NT2/D1 (cell line): ENCODE results near the gene ST6GALNAC3.

Source experiments
- DNase-seq: peaks from one replicate; pipeline ENCODE4 v3.0.0-alpha.2; 2011; ENCODE audit warnings: low read depth, low spot score
- H3K27me3 ChIP-seq: 2 replicates; pipeline ENCODE4 v1.6.0; 2011; ENCODE audit warnings: mild to moderate bottlenecking; ENCODE audit not compliant: insufficient read length, insufficient read depth
- H3K36me3 ChIP-seq: 2 replicates; pipeline ENCODE4 v1.6.1; 2011; ENCODE audit warnings: mild to moderate bottlenecking, low read length, mixed read lengths; ENCODE audit not compliant: insufficient read depth, insufficient read length
- H3K4me1 ChIP-seq: 2 replicates; pipeline ENCODE4 v1.5.1; 2011; ENCODE audit not compliant: insufficient read depth, insufficient read length
- H3K4me3 ChIP-seq: 2 replicates; pipeline ENCODE4 v1.5.1; 2011; ENCODE audit warnings: low read depth; ENCODE audit not compliant: insufficient read length
- H3K9ac ChIP-seq: 2 replicates; pipeline ENCODE4 v1.6.0; 2011; ENCODE audit warnings: low read depth; ENCODE audit not compliant: insufficient read length
- H3K9me3 ChIP-seq: 2 replicates; pipeline ENCODE4 v1.5.1; 2011; ENCODE audit warnings: mild to moderate bottlenecking, low read length; ENCODE audit not compliant: insufficient read depth
- SUZ12 ChIP-seq: IDR thresholded peaks from 2 replicates; pipeline ENCODE4 v1.6.1; 2011; ENCODE audit not compliant: insufficient read length, insufficient read depth; ENCODE audit errors: extremely low read depth
- YY1 ChIP-seq: IDR thresholded peaks from 2 replicates; pipeline ENCODE4 v1.6.1; 2011; ENCODE audit not compliant: insufficient read length, insufficient read depth
- ZNF274 ChIP-seq: IDR thresholded peaks from 2 replicates; pipeline ENCODE4 v1.6.1; 2011; ENCODE audit warnings: mild to moderate bottlenecking, low read depth, low read length

The ST6GALNAC3 gene

GRCh38 chr1:76055987-76056386 is 18.6 kb upstream of the ST6GALNAC3 start:
- Histone ChIP-seq H3K36me3 (no peaks in the 10 kb centered on the region), H3K4me1 (no peaks in the 10 kb centered on the region), H3K9ac (no peak overlapping the region), H3K27me3 (no peaks in the 10 kb centered on the region), H3K9me3 (no peaks in the 10 kb centered on the region), H3K4me3 (no peak overlapping the region)
- DNase-seq: no peak
- no peak for TF ChIP-seq ZNF274
- no peak for TF ChIP-seq YY1
- TF ChIP-seq SUZ12: no peak

- Histone ChIP-seq H3K9me3 (no peaks in the 10 kb centered on the region), H3K27me3 (no peaks in the 10 kb centered on the region), H3K36me3 (no peaks in the 10 kb centered on the region), H3K9ac (no peak overlapping the region), H3K4me1 (no peaks in the 10 kb centered on the region), H3K4me3 (no peak overlapping the region)
- no peak for DNase-seq
- TF ChIP-seq SUZ12 (no peak), YY1 (no peak), ZNF274 (no peak)
Measured at GRCh38 chr1:76059451-76059850, 15.1 kb upstream of the ST6GALNAC3 start.

DNA sequence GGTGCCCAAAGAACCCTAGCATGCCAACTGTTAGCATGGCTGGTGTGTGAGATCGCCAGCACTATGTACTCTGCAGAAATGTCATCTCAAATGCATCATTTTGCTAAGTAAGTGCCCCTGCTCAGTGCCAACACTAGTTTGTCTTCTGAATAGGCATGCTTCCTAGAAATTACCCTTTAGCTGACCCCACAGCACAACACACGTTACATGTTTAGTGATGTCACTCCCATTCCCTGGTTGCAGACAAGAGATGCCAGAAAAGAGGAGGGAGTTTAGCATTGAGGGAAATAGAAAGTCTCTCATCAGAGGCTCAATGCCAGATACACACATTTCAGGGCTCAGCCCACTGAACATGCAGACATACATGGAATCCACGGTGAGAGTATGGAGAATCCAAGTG is 9.3 kb upstream of the ST6GALNAC3 start:
- Histone ChIP-seq H3K9me3 (no peaks in the 10 kb centered on the region), H3K9ac (no peak overlapping the region), H3K4me3 (no peak overlapping the region), H3K4me1 (no peaks in the 10 kb centered on the region), H3K36me3 (no peaks in the 10 kb centered on the region), H3K27me3 (no peaks in the 10 kb centered on the region)
- DNase-seq: no peak
- TF ChIP-seq ZNF274: no peak
- TF ChIP-seq SUZ12: no peak
- no peak for TF ChIP-seq YY1

DNA sequence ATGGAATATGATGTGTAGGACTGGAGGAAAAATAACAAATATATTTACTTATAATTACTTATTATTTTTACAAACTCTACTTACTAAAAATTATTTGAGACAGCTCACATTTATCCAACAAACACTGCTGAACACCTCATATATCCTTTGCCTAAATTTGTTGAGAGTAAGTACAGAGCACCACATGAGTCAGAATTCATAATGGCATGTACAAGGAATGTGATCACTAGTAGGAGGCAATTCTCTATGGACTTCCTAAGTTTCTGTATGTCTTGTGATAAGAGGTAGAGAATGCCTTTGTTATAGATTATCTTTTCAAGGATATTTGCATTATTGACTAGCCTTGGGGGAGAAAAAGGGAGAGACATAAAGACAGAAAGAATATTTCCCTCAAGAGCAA is 8.2 kb upstream of the ST6GALNAC3 start:
- Histone ChIP-seq H3K4me3 (no peak overlapping the region), H3K4me1 (no peaks in the 10 kb centered on the region), H3K9ac (no peak overlapping the region), H3K9me3 (no peaks in the 10 kb centered on the region), H3K36me3 (no peaks in the 10 kb centered on the region), H3K27me3 (no peaks in the 10 kb centered on the region)
- no peak for DNase-seq
- TF ChIP-seq YY1 (no peak), SUZ12 (no peak), ZNF274 (no peak)

GRCh38 chr1:76068542-76068941 is 6.0 kb upstream of the ST6GALNAC3 start:
- H3K4me3 ChIP-seq: no peak overlapping the region
- no peak overlapping the region for H3K9ac ChIP-seq
- no peak for TF ChIP-seq YY1
- no peak for TF ChIP-seq SUZ12
- TF ChIP-seq ZNF274: no peak
- H3K4me1 ChIP-seq: no peaks in the 10 kb centered on the region
- peaks cover 8% of the 10 kb centered on the region for H3K27me3 ChIP-seq
- H3K36me3 ChIP-seq: no peaks in the 10 kb centered on the region
- no peak for DNase-seq
- no peaks in the 10 kb centered on the region for H3K9me3 ChIP-seq

DNA sequence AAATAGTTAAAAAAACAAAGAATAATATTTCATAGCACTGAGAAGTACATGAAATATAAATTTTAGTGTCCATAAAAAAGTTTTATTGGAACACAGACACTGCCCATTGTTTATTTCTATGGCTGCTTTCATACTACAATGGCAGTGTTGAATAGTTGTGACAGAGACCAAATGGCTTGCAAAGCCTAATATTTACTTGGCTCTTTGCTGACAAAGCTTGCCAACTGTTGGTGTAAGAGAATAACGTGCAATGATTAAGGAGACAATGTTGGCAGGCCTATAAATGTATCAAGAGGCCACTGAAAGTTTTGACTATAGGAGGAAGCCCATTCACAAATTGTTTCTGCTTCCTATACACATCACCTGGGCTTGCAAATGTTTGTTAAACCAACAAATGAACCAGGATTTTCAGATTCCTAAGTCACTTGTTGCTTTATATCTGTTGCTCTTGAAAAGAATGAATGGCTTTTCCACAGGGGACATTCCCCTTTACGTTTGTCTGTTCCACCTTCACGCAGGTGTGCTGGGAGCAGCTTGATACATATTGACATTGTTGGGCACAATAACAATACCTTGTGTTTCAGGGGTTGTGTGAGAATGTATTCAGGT is 5.5 kb upstream of the ST6GALNAC3 start:
- no peak for DNase-seq
- Histone ChIP-seq H3K9me3 (no peaks in the 10 kb centered on the region), H3K4me3 (no peak overlapping the region), H3K27me3 (peaks cover 13% of the 10 kb centered on the region), H3K36me3 (no peaks in the 10 kb centered on the region), H3K4me1 (no peaks in the 10 kb centered on the region), H3K9ac (no peak overlapping the region)
- TF ChIP-seq SUZ12 (no peak), YY1 (no peak), ZNF274 (no peak)

DNA sequence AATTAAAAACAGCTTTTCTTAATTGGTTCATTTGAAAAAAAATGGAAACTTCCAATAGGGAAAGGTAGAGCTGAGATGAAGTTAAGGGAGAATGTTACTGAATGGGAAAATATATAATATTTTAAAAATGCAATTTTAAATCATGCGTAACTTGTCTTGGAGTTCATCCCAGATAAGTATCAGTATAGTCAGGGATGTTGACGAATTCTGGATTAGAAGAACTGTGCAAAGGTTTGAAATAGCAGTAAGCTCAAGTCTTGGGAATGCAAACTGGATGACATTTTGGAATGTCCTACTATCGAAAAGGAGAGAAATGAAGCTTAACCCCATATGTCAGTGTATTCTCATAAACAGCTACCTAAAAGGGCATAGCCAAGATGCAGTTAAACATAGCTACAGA is 4.0 kb upstream of the ST6GALNAC3 start:
- no peak overlapping the region for H3K4me3 ChIP-seq
- no peaks in the 10 kb centered on the region for H3K36me3 ChIP-seq
- H3K9me3 ChIP-seq: no peaks in the 10 kb centered on the region
- TF ChIP-seq SUZ12 (no peak), YY1 (no peak), ZNF274 (no peak)
- DNase-seq: no peak
- peaks cover 25% of the 10 kb centered on the region for H3K27me3 ChIP-seq
- H3K9ac ChIP-seq: no peak overlapping the region
- peaks cover 2% of the 10 kb centered on the region for H3K4me1 ChIP-seq

DNA sequence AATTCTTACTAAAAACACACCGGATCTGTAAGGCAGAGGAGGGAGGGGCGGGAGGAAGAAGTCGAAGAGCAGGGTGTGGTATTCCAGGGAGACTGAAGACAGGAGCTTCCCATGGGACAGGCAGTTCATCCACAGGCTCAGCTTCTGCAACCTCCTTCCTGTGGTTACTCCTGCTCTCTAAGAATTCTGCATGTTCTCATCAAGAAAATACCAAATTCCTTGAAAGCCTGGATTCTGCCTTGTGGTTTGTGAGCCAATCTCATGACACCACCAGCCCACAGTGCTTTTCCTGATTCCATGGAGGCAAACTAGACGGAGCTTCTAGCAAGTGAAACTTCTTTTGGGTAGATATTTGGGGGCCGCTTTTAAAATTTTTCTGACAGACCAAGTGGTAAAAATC is 1.1 kb upstream of the ST6GALNAC3 start:
- H3K4me3 ChIP-seq: no peak overlapping the region
- TF ChIP-seq ZNF274 (no peak), YY1 (no peak), SUZ12 (no peak)
- no peaks in the 10 kb centered on the region for H3K36me3 ChIP-seq
- no peak for DNase-seq
- H3K9me3 ChIP-seq: no peaks in the 10 kb centered on the region
- H3K9ac ChIP-seq: no peak overlapping the region
- peaks cover 28% of the 10 kb centered on the region for H3K27me3 ChIP-seq
- H3K4me1 ChIP-seq: peaks cover 2% of the 10 kb centered on the region
